ENCODE data around the gene TPSD1.

GRCh38 chr16:1244881-1245280, 11.0 kb upstream of the TPSD1 start:
- TF ChIP-seq CTCF (IDR thresholded peaks at IDR 0.05; ENCODE audit: extremely low read depth in 1 of 2, insufficient read depth in 1 of 2, low read depth in 1 of 2, low read length in 2 of 2): no peak
- TF ChIP-seq MAX (IDR thresholded peaks at IDR 0.05; ENCODE audit: insufficient read depth, insufficient read length): no peak
- TF ChIP-seq MYC (IDR thresholded peaks at IDR 0.05; ENCODE audit: low read depth, low read length): no peak
- TF ChIP-seq POLR2AphosphoS5 (IDR thresholded peaks at IDR 0.05; ENCODE audit: insufficient read depth, low read depth, low read length): no peak
- no peak for TF ChIP-seq EZH2 (IDR thresholded peaks at IDR 0.05; ENCODE audit: borderline replicate concordance, low read depth, low read length, severe bottlenecking)
- no peak for TF ChIP-seq POLR2A (IDR thresholded peaks at IDR 0.05; ENCODE audit: low read depth, low read length)
- no peak for TF ChIP-seq GATA2 (IDR thresholded peaks at IDR 0.05; ENCODE audit: insufficient read depth, insufficient read length, low read depth, low read length)
- no peak for TF ChIP-seq JUN (IDR thresholded peaks at IDR 0.05; ENCODE audit: borderline replicate concordance, insufficient read depth, insufficient read length, low read depth)

All from endothelial cell of umbilical vein (primary cell).